ENCODE measurements around the gene MORN4.
"Not testable (repeated sequence)": the region's sequence is repeated elsewhere in the genome, so short reads cannot be mapped to it uniquely, and the experiment has no call there.

- not testable (repeated sequence) for TF ChIP-seq CTCF (IDR thresholded peaks at IDR 0.05; ENCODE audit: low read length); EZH2 (IDR thresholded peaks at IDR 0.05; ENCODE audit: borderline replicate concordance, low read length)
Observed at GRCh38 chr10:97649405-97649750, 16.1 kb upstream of the MORN4 start.
